ENCODE measurements around the gene SCN4A.
"Not testable (repeated sequence)": the region's sequence is repeated elsewhere in the genome, so short reads cannot be mapped to it uniquely, and the experiment has no call there.

DNA sequence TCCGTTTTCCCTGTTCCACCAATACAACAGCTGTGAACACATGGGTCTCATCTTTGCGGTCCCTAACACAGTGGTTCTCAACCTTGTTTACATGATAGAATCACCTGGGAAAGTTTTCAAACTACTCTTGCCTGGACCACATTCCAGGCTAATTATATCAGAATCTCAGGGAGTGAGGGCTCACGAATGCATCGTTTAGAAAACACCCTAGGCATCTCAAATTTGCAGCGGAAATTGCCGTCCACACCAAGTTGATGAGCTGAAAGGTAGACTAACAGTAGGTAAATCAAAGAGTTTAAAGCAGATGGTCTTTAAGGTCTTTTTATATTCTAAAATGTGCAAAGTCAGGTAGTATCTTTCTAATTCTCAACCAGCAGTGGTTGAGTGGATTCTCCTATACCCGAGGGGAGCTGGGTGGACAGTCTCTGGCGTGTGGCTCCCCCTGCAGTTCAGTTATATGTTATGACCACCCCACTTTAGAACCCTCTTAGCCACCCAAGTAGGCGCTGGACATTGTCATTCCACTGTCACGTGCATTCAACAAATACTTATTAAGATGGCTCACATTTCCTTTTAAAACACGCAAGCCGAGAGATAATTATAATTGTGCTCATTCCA, 65.4 kb downstream of the SCN4A start:
- not testable (repeated sequence) for TF ChIP-seq POLR2A, POLR2AphosphoS5 (IDR thresholded peaks at IDR 0.05; ENCODE audit: low read depth, low read length)
